WTC11 (cell line): ENCODE results near the gene DDB1. TPM values are rescaled to one million over a fixed set of nuclear protein-coding genes. Genes with fewer than 3 reads are reported as not detected.

Source experiments
- ATAC-seq: fragments of 200-7000 bp; cut with Tn5 transposase; 2 replicates; pipeline ENCODE4 v1.10.0; 2021; ENCODE audit warnings: mild to moderate bottlenecking, moderate library complexity
- CTCF ChIA-PET: fragments of 300-600 bp; sonication (Branson Sonifier 250); formaldehyde crosslinking; loops from one replicate; lab custom pipeline; 2021; ENCODE audit warnings: antibody characterized with exemption; lab: Charles Lee
- POLR2A ChIA-PET: fragments of 350-600 bp; sonication (Branson Sonifier 250); formaldehyde crosslinking; loops from one replicate; lab custom pipeline; 2021; ENCODE audit warnings: antibody characterized with exemption; lab: Charles Lee
- DNase-seq: peaks from one replicate; pipeline ENCODE4 v3.0.0; 2021; ENCODE audit warnings: low spot score
- H3K27ac Mint-ChIP-seq: 2 replicates; pipeline ENCODE4 v1.8.0; 2021; ENCODE audit warnings: mixed read lengths
- H3K27me3 Mint-ChIP-seq: 2 replicates; pipeline ENCODE4 v1.8.0; 2021; ENCODE audit warnings: low read depth, mild to moderate bottlenecking, moderate library complexity, mixed read lengths
- H3K36me3 Mint-ChIP-seq: 2 replicates; pipeline ENCODE4 v1.8.0; 2021; ENCODE audit warnings: mixed read lengths
- H3K4me1 Mint-ChIP-seq: 2 replicates; pipeline ENCODE4 v1.8.0; 2022; ENCODE audit warnings: mixed read lengths
- H3K4me3 Mint-ChIP-seq: 2 replicates; pipeline ENCODE4 v1.8.0; 2021; ENCODE audit warnings: mild to moderate bottlenecking, moderate library complexity, mixed read lengths
- H3K9me3 Mint-ChIP-seq: 2 replicates; pipeline ENCODE4 v1.8.0; 2021; ENCODE audit warnings: mixed read lengths
- AR ChIP-seq: fragments of 250-450 bp; sonication (Bioruptor Pico); IDR thresholded peaks from 2 replicates; pipeline ENCODE4 v1.9.0; 2021; ENCODE audit warnings: mild to moderate bottlenecking
- ATF2 ChIP-seq: sonication (generic); formaldehyde crosslinking; IDR thresholded peaks from 2 replicates; pipeline ENCODE4 v1.8.1; 2022; ENCODE audit warnings: low read depth, missing genetic modification reagents, borderline replicate concordance
- ATF3 ChIP-seq: sonication (generic); formaldehyde crosslinking; conservative IDR thresholded peaks from 2 replicates; pipeline ENCODE4 v1.8.1; 2022; ENCODE audit warnings: mild to moderate bottlenecking, missing genetic modification reagents
- CBFB ChIP-seq: sonication (generic); formaldehyde crosslinking; IDR thresholded peaks from 2 replicates; pipeline ENCODE4 v1.8.1; 2022; ENCODE audit warnings: mild to moderate bottlenecking, low read depth, missing genetic modification reagents
- CREB1 ChIP-seq: sonication (generic); formaldehyde crosslinking; IDR thresholded peaks from 2 replicates; pipeline ENCODE4 v1.8.0; 2023; ENCODE audit warnings: mild to moderate bottlenecking, missing genetic modification reagents
- CTCF ChIP-seq: fragments of 200-600 bp; IDR thresholded peaks from 2 replicates; pipeline ENCODE4 v1.8.0; 2022; ENCODE audit warnings: antibody characterized with exemption
- ELF4 ChIP-seq: sonication (generic); formaldehyde crosslinking; IDR thresholded peaks from 2 replicates; pipeline ENCODE4 v1.8.1; 2022; ENCODE audit warnings: low read depth, mild to moderate bottlenecking, moderate library complexity, missing genetic modification reagents
- ERG ChIP-seq: fragments of 250-450 bp; sonication (Bioruptor Pico); IDR thresholded peaks from 2 replicates; pipeline ENCODE4 v1.8.0; 2021; ENCODE audit warnings: mild to moderate bottlenecking
- FOXP1 ChIP-seq: sonication (generic); formaldehyde crosslinking; IDR thresholded peaks from 2 replicates; pipeline ENCODE4 v1.8.0; 2022; ENCODE audit warnings: missing genetic modification reagents, mild to moderate bottlenecking, moderate library complexity, borderline replicate concordance
- GABPB1 ChIP-seq: sonication (generic); formaldehyde crosslinking; IDR thresholded peaks from 2 replicates; pipeline ENCODE4 v1.8.1; 2023; ENCODE audit warnings: mild to moderate bottlenecking, missing genetic modification reagents
- GRHL2 ChIP-seq: fragments of 250-450 bp; sonication (Bioruptor Pico); IDR thresholded peaks from 2 replicates; pipeline ENCODE4 v1.8.0; 2022; ENCODE audit warnings: mild to moderate bottlenecking, moderate library complexity; ENCODE audit not compliant: insufficient replicate concordance, severe bottlenecking
- HMGA2 ChIP-seq: fragments of 250-450 bp; sonication (Bioruptor Pico); IDR thresholded peaks from 2 replicates; pipeline ENCODE4 v1.4.0; 2021; ENCODE audit warnings: mild to moderate bottlenecking, moderate library complexity
- IRF2 ChIP-seq: sonication (generic); formaldehyde crosslinking; IDR thresholded peaks from 2 replicates; pipeline ENCODE4 v1.8.0; 2022; ENCODE audit warnings: low read depth, missing genetic modification reagents, borderline replicate concordance
- JUN ChIP-seq: sonication (generic); formaldehyde crosslinking; IDR thresholded peaks from 2 replicates; pipeline ENCODE4 v1.8.0; 2023; ENCODE audit warnings: mild to moderate bottlenecking, missing genetic modification reagents
- NR2C2 ChIP-seq: sonication (generic); formaldehyde crosslinking; IDR thresholded peaks from 2 replicates; pipeline ENCODE4 v1.8.0; 2022; ENCODE audit warnings: mild to moderate bottlenecking, missing genetic modification reagents
- RELA ChIP-seq: sonication (generic); formaldehyde crosslinking; IDR thresholded peaks from 2 replicates; pipeline ENCODE4 v1.8.1; 2022; ENCODE audit warnings: missing genetic modification reagents, mild to moderate bottlenecking, borderline replicate concordance
- ZBTB21 ChIP-seq: sonication (generic); formaldehyde crosslinking; IDR thresholded peaks from 2 replicates; pipeline ENCODE4 v1.8.1; 2023; ENCODE audit warnings: mild to moderate bottlenecking, missing genetic modification reagents, borderline replicate concordance
- ZNF138 ChIP-seq: sonication (generic); formaldehyde crosslinking; conservative IDR thresholded peaks from 2 replicates; pipeline ENCODE4 v1.8.1; 2022; ENCODE audit warnings: mild to moderate bottlenecking, moderate library complexity, missing genetic modification reagents
- ZNF232 ChIP-seq: sonication (generic); formaldehyde crosslinking; IDR thresholded peaks from 2 replicates; pipeline ENCODE4 v1.8.0; 2022; ENCODE audit warnings: mild to moderate bottlenecking, missing genetic modification reagents
- ZNF396 ChIP-seq: fragments of 250-450 bp; sonication (Bioruptor Pico); IDR thresholded peaks from 2 replicates; pipeline ENCODE4 v1.8.0; 2021; ENCODE audit warnings: mild to moderate bottlenecking, moderate library complexity, borderline replicate concordance
- ZNF671 ChIP-seq: fragments of 250-450 bp; sonication (Bioruptor Pico); IDR thresholded peaks from 2 replicates; pipeline ENCODE4 v1.8.0; 2021; ENCODE audit warnings: mild to moderate bottlenecking
- total RNA-seq: library from RNA; stranded (reverse); gene quantifications from 3 replicates; pipeline ENCODE4 v1.2.3, GENCODE V29; 2021

Gene DDB1
- total RNA-seq, 1 experiment from 2014 or later, result 316 TPM

GRCh38 chr11:61309141-61309540 is 23.8 kb downstream of the DDB1 start:
- no peak for ATAC-seq
- TF ChIP-seq NR2C2 (CRISPR knock-in tag) (no peak), HMGA2 (CRISPR knock-in tag) (no peak), ZNF232 (CRISPR knock-in tag) (no peak), IRF2 (no peak), CTCF (no peak), RELA (no peak), GRHL2 (no peak)
- POLR2A ChIA-PET, result interaction anchor here (1.5 kb wide), 1 partner anchor 27 kb away, joined by 3 read pairs; no protein-coding TSS in a partner anchor
- peaks cover 34% of the 10 kb centered on the region for H3K36me3 Mint-ChIP-seq
- H3K27ac Mint-ChIP-seq, result no peak overlapping the region
- H3K9me3 Mint-ChIP-seq, result no peaks in the 10 kb centered on the region
- H3K4me3 Mint-ChIP-seq, result no peak overlapping the region
- no peaks in the 10 kb centered on the region for H3K4me1 Mint-ChIP-seq
- no peaks in the 10 kb centered on the region for H3K27me3 Mint-ChIP-seq
- CTCF ChIA-PET, result interaction anchor here (0.7 kb wide), 1 partner anchor 15 kb away, joined by 5 read pairs; no protein-coding TSS in a partner anchor
- DNase-seq, result no peak

- no peak for ATAC-seq
- POLR2A ChIA-PET, result interaction anchor here (0.6 kb wide), 1 partner anchor 87 kb away, joined by 3 read pairs; no protein-coding TSS in a partner anchor
- CTCF ChIA-PET, result no interaction called here
- TF ChIP-seq ZNF671, result no peak
- no peak for TF ChIP-seq ZBTB21 (CRISPR knock-in tag)
- TF ChIP-seq GABPB1 (CRISPR knock-in tag), result no peak
- TF ChIP-seq JUN (CRISPR knock-in tag), result no peak
- no peak for TF ChIP-seq ATF3
- TF ChIP-seq ZNF138 (CRISPR knock-in tag), result no peak
- no peak for TF ChIP-seq ZNF396
- TF ChIP-seq ELF4 (CRISPR knock-in tag), result no peak
- no peak for TF ChIP-seq CBFB (CRISPR knock-in tag)
- TF ChIP-seq IRF2, result no peak
- TF ChIP-seq ATF2 (CRISPR knock-in tag), result no peak
- DNase-seq, result no peak
- Mint-ChIP-seq H3K27ac (no peak overlapping the region), H3K4me1 (no peaks in the 10 kb centered on the region), H3K36me3 (peaks cover 34% of the 10 kb centered on the region), H3K9me3 (no peaks in the 10 kb centered on the region), H3K4me3 (no peak overlapping the region), H3K27me3 (no peaks in the 10 kb centered on the region)
These were observed 25.6 kb downstream of the DDB1 start for GRCh38 chr11:61307354-61307753.

- TF ChIP-seq CREB1 (CRISPR knock-in tag) (no peak), FOXP1 (CRISPR knock-in tag) (no peak)
- TF ChIP-seq, all 79 proteins: peak for 0
- Mint-ChIP-seq H3K4me1 (no peaks in the 10 kb centered on the region), H3K27ac (no peak overlapping the region), H3K4me3 (no peak overlapping the region), H3K9me3 (no peaks in the 10 kb centered on the region), H3K27me3 (no peaks in the 10 kb centered on the region), H3K36me3 (peaks cover 38% of the 10 kb centered on the region)
- POLR2A ChIA-PET, result no interaction called here
- no peak for ATAC-seq
- no peak for DNase-seq
- CTCF ChIA-PET, result no interaction called here
These were observed 26.7 kb downstream of the DDB1 start for GRCh38 chr11:61306221-61306620.

GRCh38 chr11:61305417-61305816 is 27.5 kb downstream of the DDB1 start:
- H3K27me3 Mint-ChIP-seq, result no peaks in the 10 kb centered on the region
- no peak for ATAC-seq
- no peak overlapping the region for H3K4me3 Mint-ChIP-seq
- H3K27ac Mint-ChIP-seq, result no peak overlapping the region
- CTCF ChIA-PET, result no interaction called here
- peaks cover 44% of the 10 kb centered on the region for H3K36me3 Mint-ChIP-seq
- no peak for DNase-seq
- no peaks in the 10 kb centered on the region for H3K4me1 Mint-ChIP-seq
- no peaks in the 10 kb centered on the region for H3K9me3 Mint-ChIP-seq
- POLR2A ChIA-PET, result no interaction called here
- TF ChIP-seq CTCF (no peak), ELF4 (CRISPR knock-in tag) (no peak), AR (CRISPR knock-in tag) (no peak), ERG (CRISPR knock-in tag) (no peak), CREB1 (CRISPR knock-in tag) (no peak), GRHL2 (no peak)
